ENCODE measurements around the gene TARBP1.

DNA sequence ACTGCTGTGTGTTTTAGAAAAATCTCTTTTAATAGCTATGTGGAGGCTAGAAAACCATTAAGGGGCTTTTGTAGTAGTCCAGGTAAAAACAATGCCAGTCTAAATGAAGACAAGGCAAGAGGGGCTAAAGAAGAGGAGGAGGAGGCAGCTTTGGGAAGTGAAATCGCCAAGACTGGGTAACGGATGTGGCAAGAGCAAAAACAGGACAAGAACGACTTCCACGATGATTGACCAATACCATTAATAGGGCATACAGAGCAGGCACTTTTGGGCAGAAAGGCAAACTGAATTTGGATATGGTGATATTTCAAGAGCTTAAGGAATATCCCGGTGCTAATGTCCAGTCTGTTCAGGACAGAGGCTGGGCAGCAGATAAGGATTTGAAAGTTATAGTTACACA, 83.7 kb downstream of the TARBP1 start:
- TF ChIP-seq, protein P1, sequence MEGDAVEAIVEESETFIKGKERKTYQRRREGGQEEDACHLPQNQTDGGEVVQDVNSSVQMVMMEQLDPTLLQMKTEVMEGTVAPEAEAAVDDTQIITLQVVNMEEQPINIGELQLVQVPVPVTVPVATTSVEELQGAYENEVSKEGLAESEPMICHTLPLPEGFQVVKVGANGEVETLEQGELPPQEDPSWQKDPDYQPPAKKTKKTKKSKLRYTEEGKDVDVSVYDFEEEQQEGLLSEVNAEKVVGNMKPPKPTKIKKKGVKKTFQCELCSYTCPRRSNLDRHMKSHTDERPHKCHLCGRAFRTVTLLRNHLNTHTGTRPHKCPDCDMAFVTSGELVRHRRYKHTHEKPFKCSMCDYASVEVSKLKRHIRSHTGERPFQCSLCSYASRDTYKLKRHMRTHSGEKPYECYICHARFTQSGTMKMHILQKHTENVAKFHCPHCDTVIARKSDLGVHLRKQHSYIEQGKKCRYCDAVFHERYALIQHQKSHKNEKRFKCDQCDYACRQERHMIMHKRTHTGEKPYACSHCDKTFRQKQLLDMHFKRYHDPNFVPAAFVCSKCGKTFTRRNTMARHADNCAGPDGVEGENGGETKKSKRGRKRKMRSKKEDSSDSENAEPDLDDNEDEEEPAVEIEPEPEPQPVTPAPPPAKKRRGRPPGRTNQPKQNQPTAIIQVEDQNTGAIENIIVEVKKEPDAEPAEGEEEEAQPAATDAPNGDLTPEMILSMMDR (IDR thresholded peaks at IDR 0.05) = no peak
- TF ChIP-seq POLR2A (IDR thresholded peaks at IDR 0.05) = no peak
- no peak for TF ChIP-seq EP300 (IDR thresholded peaks at IDR 0.05)
